Measurements from ENCODE around the gene PUM2.

GRCh38 chr2:20203072-20203471, 147.6 kb downstream of the PUM2 start:
- TF ChIP-seq REST (IDR thresholded peaks at IDR 0.05) (peak; percentile 44), JUND (IDR thresholded peaks at IDR 0.05) (no peak), ATF3 (IDR thresholded peaks at IDR 0.05) (no peak)
- TF ChIP-seq, protein P1, sequence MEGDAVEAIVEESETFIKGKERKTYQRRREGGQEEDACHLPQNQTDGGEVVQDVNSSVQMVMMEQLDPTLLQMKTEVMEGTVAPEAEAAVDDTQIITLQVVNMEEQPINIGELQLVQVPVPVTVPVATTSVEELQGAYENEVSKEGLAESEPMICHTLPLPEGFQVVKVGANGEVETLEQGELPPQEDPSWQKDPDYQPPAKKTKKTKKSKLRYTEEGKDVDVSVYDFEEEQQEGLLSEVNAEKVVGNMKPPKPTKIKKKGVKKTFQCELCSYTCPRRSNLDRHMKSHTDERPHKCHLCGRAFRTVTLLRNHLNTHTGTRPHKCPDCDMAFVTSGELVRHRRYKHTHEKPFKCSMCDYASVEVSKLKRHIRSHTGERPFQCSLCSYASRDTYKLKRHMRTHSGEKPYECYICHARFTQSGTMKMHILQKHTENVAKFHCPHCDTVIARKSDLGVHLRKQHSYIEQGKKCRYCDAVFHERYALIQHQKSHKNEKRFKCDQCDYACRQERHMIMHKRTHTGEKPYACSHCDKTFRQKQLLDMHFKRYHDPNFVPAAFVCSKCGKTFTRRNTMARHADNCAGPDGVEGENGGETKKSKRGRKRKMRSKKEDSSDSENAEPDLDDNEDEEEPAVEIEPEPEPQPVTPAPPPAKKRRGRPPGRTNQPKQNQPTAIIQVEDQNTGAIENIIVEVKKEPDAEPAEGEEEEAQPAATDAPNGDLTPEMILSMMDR (IDR thresholded peaks at IDR 0.05; ENCODE audit: low read depth, low read length, missing input control): no peak

Data from liver (tissue), 3 donors.